Sigmoid colon (tissue), 7 donors: Measurements from ENCODE around the gene FBXL5. TPM values are rescaled to one million over a fixed set of nuclear protein-coding genes. Genes with fewer than 3 reads are reported as not detected.

Source experiments
- DNase-seq: peaks from one replicate; pipeline ENCODE4 v3.0.0-alpha.2; 2019
- H3K27ac ChIP-seq, 4 donors: fragments of 200-600 bp; sonication (generic); one replicate each; pipeline ENCODE4 v1.5.1; 2016 to 2019; ENCODE audit warnings: mild to moderate bottlenecking in 1 of 4
- H3K27me3 ChIP-seq, 3 donors: fragments of 200-600 bp; sonication (generic); one replicate each; pipeline ENCODE4 v1.5.1; 2019; ENCODE audit warnings: mild to moderate bottlenecking in 1 of 3
- H3K36me3 ChIP-seq, 4 donors: fragments of 200-600 bp; sonication (generic); one replicate each; pipeline ENCODE4 v1.5.1; 2016 to 2019
- H3K4me1 ChIP-seq, 4 donors: fragments of 200-600 bp; sonication (generic); one replicate each; pipeline ENCODE4 v1.5.1; 2017 to 2019
- H3K4me3 ChIP-seq, 4 donors: fragments of 200-600 bp; sonication (generic); one replicate each; pipeline ENCODE4 v1.5.1; 2017 to 2019; ENCODE audit warnings: mild to moderate bottlenecking in 2 of 4, moderate library complexity in 1 of 4
- H3K9me3 ChIP-seq, 4 donors: fragments of 200-600 bp in 3 of 4; sonication (generic) in 3 of 4; one replicate each; pipeline versions ENCODE4 v1.5.1 to v1.6.1; 2013 to 2019
- CTCF ChIP-seq, 4 experiments: fragments of 450-650 bp in 3 of 4; fragments of 200-600 bp in 1 of 4; IDR thresholded peaks; one replicate each; pipeline ENCODE4 v1.5.1; 2016 to 2019; ENCODE audit warnings: antibody characterized with exemption in 4 of 4, mild to moderate bottlenecking in 3 of 4, moderate library complexity in 2 of 4
- EP300 ChIP-seq, 4 donors: sonication (generic); formaldehyde crosslinking; IDR thresholded peaks; one replicate each; pipeline ENCODE4 v1.6.1; 2017; ENCODE audit warnings: antibody characterized with exemption in 4 of 4
- POLR2A ChIP-seq, 2 donors: fragments of 450-650 bp; IDR thresholded peaks; one replicate each; pipeline ENCODE4 v1.6.1; 2016; ENCODE audit warnings: antibody characterized with exemption in 2 of 2, mild to moderate bottlenecking in 2 of 2, moderate library complexity in 2 of 2
- POLR2AphosphoS5 ChIP-seq, 4 donors: sonication (generic); formaldehyde crosslinking; IDR thresholded peaks; one replicate each; pipeline ENCODE4 v1.6.1; 2017; ENCODE audit warnings: antibody characterized with exemption in 4 of 4
- WGBS, 2 donors: extraction: QIAGEN DNeasy Blood & Tissue Kit; methylation state at CpG; one replicate each; pipeline ENCODE4 v1.1.7; 2013; 5-methylcytosine and 5-hydroxymethylcytosine counted together
- intact Hi-C: fragments of 100-400 bp; cut with DNase I; formaldehyde crosslinking; loops from one replicate; pipeline ENCODE4 v1.15.1; 2023
- polyA plus RNA-seq, 3 donors: library from polyadenylated mRNA; stranded (reverse); fragments of 200-250 nt; gene quantifications; one replicate each; pipeline ENCODE4 v1.2.3, GENCODE V29; 2013
- total RNA-seq, 4 donors: library from RNA; depleted of rRNA; stranded (reverse); fragments of >200 nt; gene quantifications; one replicate each; pipeline ENCODE4 v1.1.0, GENCODE V29; 2016
- donor health status: healthy with polysubstance abuse.
- donor health status: Bipolar disorder and iron deficiency.
- donor health status: healthy.

The FBXL5 gene
- total and polyA plus RNA-seq, 7 donors: 32.9 to 271 (median 134) TPM

GRCh38 chr4:15668566-15669435 is 13.6 kb upstream of the FBXL5 start:
- intact Hi-C loops: no loop called here
- Histone ChIP-seq H3K4me1 (no peaks in the 10 kb centered on the region), H3K36me3 (no peaks in the 10 kb centered on the region), H3K27me3 (no peaks in the 10 kb centered on the region), H3K4me3 (no peak overlapping the region), H3K27ac (no peak overlapping the region), H3K9me3 (no peaks in the 10 kb centered on the region)
- TF ChIP-seq POLR2AphosphoS5 (IDR thresholded peaks at IDR 0.05): no peak
- 63 to 92% methylated on average over 1 of the region's 1 CpG for WGBS, 2 donors
- no peak for DNase-seq

DNA sequence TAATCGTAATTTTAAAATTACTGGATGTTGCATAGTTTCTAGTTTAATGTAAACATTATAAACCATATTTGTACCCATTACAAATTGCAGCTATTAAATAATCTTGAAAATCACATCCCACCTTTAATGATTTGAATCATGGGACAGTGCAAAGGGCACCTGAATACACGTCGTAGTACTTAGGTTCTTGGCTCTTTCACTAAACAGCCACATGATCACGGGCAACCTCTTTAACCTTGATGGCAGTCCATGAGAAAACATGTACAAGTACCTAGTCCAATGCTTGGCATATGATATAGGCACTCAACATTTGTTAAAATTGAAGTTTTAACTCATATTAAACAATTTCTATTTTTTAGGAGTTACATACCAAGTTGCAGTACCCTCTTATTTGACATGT is 11.8 kb upstream of the FBXL5 start:
- Histone ChIP-seq H3K27me3 (no peaks in the 10 kb centered on the region), H3K36me3 (no peaks in the 10 kb centered on the region), H3K9me3 (no peaks in the 10 kb centered on the region), H3K27ac (no peak overlapping the region), H3K4me3 (no peak overlapping the region), H3K4me1 (no peaks in the 10 kb centered on the region)
- intact Hi-C loops: no loop called here
- 89 to 93% methylated on average over 4 of the region's 4 CpGs for WGBS, 2 donors
- no peak for DNase-seq
- TF ChIP-seq POLR2A (IDR thresholded peaks at IDR 0.05) (no peak), EP300 (IDR thresholded peaks at IDR 0.05) (no peak), CTCF (IDR thresholded peaks at IDR 0.05) (no peak), POLR2AphosphoS5 (IDR thresholded peaks at IDR 0.05) (no peak)

- Histone ChIP-seq H3K27me3 (no peaks in the 10 kb centered on the region), H3K27ac (peak overlapping the region in 2 of 4 donors; percentile 17 to 35), H3K9me3 (no peaks in the 10 kb centered on the region), H3K4me3 (no peak overlapping the region), H3K36me3 (no peaks in the 10 kb centered on the region), H3K4me1 (no peaks in the 10 kb centered on the region)
- no peak for TF ChIP-seq EP300 (IDR thresholded peaks at IDR 0.05)
- no peak for TF ChIP-seq CTCF (IDR thresholded peaks at IDR 0.05)
- no peak for TF ChIP-seq POLR2A (IDR thresholded peaks at IDR 0.05)
- TF ChIP-seq POLR2AphosphoS5 (IDR thresholded peaks at IDR 0.05): peak in 1 of 4 donors; percentile 38
- intact Hi-C loops: no loop called here
- no peak for DNase-seq
- 61 to 75% methylated on average over 3 of the region's 3 CpGs for WGBS, 2 donors
These were observed 10.7 kb upstream of the FBXL5 start for GRCh38 chr4:15665753-15666365.

DNA sequence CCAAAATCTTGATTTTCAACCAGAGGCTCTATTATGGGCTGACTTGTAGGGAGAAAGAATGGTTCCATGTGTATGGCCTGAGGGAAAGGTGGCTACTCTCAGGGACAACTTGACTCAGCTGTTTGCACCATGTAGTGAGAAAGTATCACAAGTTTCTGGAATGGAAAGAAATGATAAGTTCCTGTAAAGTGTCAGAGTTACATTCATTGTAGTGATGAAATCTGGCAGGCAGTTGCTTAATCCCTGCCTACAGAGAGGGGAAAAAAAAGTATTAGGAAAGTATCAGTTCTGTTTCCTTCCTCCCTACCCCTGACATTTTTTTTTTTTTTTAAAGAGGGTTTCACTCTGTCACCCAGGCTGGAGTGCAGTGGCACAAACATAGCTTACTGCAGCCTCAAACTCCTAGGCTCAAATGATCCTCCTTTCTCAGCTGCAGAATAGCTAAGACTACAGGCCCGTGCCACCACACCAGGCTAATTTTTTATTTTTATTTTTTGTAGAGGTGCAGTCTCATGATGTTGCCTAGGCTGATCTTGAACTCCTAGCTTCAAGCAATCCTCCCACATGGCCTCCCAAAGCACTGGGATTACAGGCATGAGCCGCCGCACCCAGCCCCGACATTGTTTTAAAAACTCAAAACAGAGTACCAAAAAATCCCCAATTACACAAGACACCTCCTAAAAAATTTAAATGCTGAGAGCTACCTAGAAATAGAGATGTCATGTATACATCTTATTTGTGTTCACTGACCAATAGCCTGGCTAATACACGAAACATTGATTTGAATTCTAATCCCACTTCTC is 4.8 kb upstream of the FBXL5 start:
- no peaks in the 10 kb centered on the region for H3K9me3 ChIP-seq
- no peaks in the 10 kb centered on the region for H3K27me3 ChIP-seq
- DNase-seq: no peak
- intact Hi-C loops: no loop called here
- no peak overlapping the region for H3K27ac ChIP-seq
- no peaks in the 10 kb centered on the region for H3K36me3 ChIP-seq
- no peak overlapping the region for H3K4me3 ChIP-seq
- WGBS, 2 donors: 86 to 94% methylated on average over 5 of the region's 5 CpGs
- peaks cover 0 to 7% (median 3%) of the 10 kb centered on the region in 4 donors for H3K4me1 ChIP-seq
- TF ChIP-seq POLR2AphosphoS5 (IDR thresholded peaks at IDR 0.05) (peak in 1 of 4 donors; percentile 48), EP300 (IDR thresholded peaks at IDR 0.05) (no peak), POLR2A (IDR thresholded peaks at IDR 0.05) (no peak), CTCF (IDR thresholded peaks at IDR 0.05) (no peak)

- H3K36me3 ChIP-seq: no peaks in the 10 kb centered on the region
- DNase-seq: no peak
- H3K27me3 ChIP-seq: no peaks in the 10 kb centered on the region
- intact Hi-C loops: no loop called here
- no peak for TF ChIP-seq EP300 (IDR thresholded peaks at IDR 0.05)
- no peak for TF ChIP-seq POLR2AphosphoS5 (IDR thresholded peaks at IDR 0.05)
- TF ChIP-seq POLR2A (IDR thresholded peaks at IDR 0.05): no peak
- TF ChIP-seq CTCF (IDR thresholded peaks at IDR 0.05): no peak
- no peak overlapping the region for H3K27ac ChIP-seq
- 96 to 98% methylated on average over 2 of the region's 2 CpGs for WGBS, 2 donors
- peaks cover 0 to 10% (median 7%) of the 10 kb centered on the region in 4 donors for H3K4me1 ChIP-seq
- H3K4me3 ChIP-seq: no peak overlapping the region
- H3K9me3 ChIP-seq: no peaks in the 10 kb centered on the region
These were observed 3.6 kb upstream of the FBXL5 start for GRCh38 chr4:15658781-15659180.
